Measurements from ENCODE around the gene FN1.

Gene FN1

GRCh38 chr2:215405722-215406581 lies 29.9 kb downstream of the FN1 start:
- DNase-seq = no peak

DNA sequence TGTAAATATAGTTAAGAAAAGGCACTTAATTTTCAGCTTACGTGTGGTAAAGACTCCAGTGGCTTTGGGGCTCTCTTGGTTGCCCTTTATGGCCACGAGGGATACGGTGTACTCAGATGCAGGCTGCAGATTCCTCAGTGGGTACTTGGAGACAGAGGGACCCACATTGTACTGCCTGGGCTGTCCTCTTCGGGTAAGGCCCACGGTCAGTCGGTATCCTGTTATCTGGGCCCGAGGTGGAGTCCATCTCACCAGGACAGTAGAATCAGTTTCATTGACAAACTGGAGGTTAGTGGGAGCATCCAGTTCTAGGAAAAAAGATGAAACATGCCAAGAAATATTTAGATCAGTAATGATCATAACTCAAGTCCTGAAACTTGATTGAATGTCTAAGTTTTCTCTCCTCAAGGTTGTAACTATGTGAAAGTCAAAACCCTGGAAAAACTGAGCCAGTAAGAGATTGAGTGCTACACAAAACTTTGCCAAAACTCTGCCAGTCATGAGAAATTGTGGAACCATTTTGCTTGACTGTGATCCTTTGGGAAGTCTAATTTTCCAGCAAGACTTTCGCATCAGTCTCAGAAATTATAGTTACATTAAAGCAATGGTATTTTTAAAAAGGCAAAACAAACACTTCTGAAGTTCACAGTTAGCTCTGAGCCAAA lies 31.4 kb downstream of the FN1 start:
- no peak for DNase-seq

- DNase-seq = no peak
These were observed 32.2 kb downstream of the FN1 start for GRCh38 chr2:215403441-215404347.

DNA sequence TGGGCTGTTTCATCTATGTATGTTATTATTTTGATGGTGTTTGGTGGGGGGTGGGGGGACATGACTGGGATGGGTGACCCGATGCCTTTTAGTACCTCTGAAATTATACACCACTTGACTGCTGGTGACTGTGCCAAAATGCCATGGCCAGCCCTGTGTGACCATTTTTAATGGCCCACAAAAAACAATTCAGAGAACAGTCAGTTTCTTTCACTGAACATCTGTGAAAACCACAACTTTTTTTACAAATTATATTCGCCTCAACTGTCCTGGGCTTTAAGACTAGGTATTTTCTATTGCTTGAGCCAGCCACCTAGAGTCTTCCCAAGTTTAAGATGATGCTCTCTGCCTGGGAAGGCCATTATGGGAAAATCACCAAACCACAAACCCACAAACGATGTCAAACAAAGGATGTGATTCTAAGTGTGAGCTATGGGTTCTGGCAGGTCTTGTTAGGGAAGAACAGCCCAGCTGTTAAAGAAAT lies 33.9 kb downstream of the FN1 start:
- DNase-seq = no peak

- DNase-seq = no peak
These were observed 36.7 kb downstream of the FN1 start for GRCh38 chr2:215399067-215399716.

DNA sequence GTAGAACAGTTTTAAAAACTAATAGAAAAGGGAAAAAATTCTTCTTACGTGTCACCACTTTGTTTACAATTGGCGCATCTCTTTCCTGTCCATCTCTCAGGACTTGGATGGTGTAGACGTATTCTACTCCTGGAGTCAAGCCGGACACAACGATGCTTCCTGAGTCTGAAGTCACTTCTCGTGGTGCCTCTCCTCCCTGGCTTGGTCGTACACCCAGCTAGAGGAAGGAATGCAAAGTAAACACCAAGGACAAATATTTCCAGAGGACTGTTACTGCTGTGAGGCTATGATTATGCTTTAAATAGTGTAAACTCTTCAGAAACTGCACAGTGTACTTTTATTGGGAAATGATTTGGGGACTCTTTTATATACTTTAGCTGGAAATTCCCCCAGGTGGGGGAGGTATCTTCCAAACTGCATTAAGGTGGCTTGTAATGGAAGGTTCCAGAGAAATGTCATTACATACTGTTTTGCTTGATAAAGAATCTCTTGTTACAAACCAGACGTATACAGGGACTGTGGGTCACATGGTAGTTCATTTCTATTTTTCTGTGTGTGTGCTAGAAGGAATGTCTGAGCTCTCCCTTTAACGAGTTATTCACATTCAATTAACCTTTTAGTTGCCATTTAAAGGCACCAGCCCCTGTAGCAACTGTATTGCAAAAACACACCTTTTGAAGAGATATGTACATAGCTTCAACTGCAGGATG lies 38.1 kb downstream of the FN1 start:
- no peak for DNase-seq

DNA sequence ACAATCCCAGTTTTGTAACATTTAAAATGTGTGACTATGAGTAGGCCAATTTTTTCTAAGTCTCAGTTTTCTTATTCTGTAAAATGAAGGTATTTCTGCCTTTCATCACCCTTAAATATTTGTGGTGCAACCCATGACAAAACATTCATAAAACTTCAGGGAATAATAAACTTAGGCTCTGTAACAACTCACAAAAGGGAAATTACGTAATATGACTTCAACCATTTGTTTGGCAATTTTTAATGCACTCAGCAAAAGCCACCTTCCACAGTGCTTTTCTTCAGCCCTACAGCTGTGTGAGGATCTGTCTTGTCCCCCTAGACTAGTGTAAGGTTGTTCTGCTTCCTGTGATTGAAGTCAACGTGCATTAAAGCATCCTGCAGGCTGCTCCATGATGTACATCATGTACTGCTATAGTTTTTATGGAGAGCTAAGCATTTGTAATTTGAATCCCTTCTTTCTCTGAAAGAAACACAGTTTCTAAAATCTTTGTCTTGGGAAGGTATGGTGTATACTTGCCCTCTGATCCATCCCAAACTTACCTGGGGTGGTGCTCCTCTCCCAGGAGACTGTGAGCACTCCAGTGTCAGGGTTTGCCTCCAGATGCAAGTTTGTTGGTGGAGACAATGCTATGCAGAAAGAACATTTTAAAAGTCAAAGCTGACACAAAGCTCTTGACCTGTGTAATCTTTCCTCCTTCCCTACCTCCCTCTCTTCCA lies 39.1 kb downstream of the FN1 start:
- peak; percentile 55 for DNase-seq

GRCh38 chr2:215395687-215396460 lies 40.0 kb downstream of the FN1 start:
- DNase-seq = no peak

DNA sequence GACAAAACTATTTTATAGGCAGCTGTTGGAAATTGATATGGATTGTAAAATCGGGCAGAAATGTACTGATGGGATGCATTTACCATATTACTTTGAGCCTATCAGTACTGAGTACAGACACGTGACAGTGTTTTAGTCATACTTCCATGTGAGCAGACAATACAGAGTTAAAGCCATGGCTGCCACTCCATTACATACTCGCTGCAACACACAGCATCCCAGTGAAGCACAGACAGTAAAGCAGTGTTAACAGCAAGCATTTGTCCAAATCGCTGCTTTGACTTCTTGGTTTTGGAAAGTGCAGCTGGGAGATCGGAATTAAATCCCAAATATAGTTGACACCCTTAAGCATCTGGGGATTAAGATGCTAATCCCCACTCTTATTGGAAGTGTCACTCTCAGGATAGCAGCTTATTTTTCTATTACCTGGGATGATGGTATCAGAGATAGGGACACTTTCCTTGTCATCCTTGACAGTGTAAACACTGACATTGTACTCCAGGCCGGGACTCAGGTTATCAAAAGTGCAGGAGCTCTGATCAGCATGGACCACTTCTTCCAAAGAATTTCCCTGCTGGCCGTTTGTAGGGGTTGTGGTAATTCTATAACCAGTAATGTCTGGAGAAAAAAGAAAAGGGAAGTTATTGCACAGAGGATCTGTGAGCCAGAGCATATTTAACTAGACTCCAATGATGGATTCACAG lies 41.6 kb downstream of the FN1 start:
- no peak for DNase-seq

DNA sequence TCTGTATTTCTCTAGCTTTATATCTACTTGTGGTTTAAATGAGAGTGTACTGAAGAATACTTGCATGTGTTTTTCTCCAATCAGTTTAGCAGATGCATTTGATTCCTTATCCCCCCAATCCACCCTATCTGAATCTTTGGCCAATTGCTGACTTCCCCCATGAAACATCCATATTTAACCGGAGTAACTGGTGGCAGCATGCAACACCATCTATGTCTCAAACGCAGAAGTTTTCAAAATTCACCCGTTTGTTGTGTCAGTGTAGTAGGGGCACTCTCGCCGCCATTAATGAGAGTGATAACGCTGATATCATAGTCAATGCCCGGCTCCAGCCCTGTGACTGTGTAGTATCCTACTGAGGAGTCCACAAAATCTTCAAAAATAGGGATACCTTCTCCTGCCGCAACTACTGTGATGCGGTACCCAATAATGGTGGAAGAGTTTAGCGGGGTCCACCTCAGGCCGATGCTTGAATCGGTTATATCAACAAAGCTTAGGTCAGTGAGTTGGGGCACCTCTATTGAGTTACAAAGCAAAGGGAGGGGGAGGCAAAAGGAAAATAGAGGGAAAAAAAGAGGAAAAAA lies 43.1 kb downstream of the FN1 start:
- DNase-seq = no peak

DNA sequence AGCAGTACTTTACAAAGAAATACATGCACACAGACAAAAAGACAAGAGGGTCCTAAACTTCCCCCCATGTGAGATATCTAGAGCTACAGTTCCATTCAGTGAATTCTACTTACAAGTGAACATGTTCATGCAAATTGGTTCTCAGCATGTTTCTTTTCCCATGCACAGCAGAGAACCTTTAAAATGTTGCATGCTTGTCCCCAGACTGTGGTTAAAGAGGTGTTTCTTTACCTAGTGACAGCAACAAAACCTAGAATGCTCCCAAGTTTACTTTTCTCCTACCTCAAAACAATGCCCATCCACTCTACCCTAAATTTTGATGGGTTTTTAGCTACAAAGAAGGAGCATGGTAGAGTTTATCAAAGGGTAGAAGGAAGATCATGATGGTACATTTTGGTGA lies 43.7 kb downstream of the FN1 start:
- DNase-seq = no peak

DNA sequence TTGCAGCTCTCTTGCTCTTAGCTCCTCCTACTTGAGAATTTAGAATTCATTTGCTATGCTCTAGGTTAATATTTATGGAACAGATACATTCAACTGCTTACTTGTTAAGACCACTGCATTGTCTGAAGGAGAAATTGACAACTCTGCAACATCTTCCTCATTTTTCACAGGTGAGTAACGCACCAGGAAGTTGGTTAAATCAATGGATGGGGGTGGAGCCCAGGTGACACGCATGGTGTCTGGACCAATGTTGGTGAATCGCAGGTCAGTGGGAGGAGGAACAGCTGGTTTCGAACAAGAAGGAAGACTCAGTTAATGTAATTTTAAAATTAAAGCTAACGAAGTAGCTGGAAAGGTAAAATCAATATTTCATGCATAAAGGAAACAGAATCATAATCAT lies 44.3 kb downstream of the FN1 start:
- no peak for DNase-seq

GRCh38 chr2:215390550-215390913 lies 45.3 kb downstream of the FN1 start:
- DNase-seq = no peak

- DNase-seq = no peak
These were observed 47.7 kb downstream of the FN1 start for GRCh38 chr2:215388002-215388728.

GRCh38 chr2:215386566-215386965 lies 49.3 kb downstream of the FN1 start:
- no peak for DNase-seq

- no peak for DNase-seq
These were observed 51.2 kb downstream of the FN1 start for GRCh38 chr2:215384710-215385109.

GRCh38 chr2:215383652-215384279 lies 52.1 kb downstream of the FN1 start:
- no peak for DNase-seq

DNA sequence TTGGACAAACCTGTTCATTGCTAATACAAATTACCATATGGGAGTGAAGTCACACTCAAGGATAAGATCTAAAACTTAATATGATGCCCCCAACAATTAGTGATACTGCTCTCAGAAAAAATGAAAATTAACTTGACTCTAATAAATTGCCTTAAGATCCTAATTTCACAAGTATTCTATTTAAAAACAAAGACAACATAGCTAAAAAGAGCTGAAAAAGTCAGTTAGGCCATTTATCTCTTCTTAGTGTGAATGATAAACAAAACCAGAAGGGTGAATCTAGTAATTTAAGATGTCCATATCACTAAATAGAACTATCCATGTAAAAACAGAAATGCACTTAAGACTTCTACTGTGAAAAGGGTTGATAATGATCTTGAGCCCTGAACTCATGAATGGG lies 53.4 kb downstream of the FN1 start:
- DNase-seq = no peak
